GM21825 (cell line): ENCODE data around the gene FERMT2.

Source experiments
- ATAC-seq: cut with Tn5 transposase; IDR thresholded peaks from one replicate; pipeline ENCODE4 v1.9.1; 2021; ENCODE audit warnings: mild to moderate bottlenecking, moderate library complexity; ENCODE audit not compliant: unreplicated experiment

FERMT2 gene

DNA sequence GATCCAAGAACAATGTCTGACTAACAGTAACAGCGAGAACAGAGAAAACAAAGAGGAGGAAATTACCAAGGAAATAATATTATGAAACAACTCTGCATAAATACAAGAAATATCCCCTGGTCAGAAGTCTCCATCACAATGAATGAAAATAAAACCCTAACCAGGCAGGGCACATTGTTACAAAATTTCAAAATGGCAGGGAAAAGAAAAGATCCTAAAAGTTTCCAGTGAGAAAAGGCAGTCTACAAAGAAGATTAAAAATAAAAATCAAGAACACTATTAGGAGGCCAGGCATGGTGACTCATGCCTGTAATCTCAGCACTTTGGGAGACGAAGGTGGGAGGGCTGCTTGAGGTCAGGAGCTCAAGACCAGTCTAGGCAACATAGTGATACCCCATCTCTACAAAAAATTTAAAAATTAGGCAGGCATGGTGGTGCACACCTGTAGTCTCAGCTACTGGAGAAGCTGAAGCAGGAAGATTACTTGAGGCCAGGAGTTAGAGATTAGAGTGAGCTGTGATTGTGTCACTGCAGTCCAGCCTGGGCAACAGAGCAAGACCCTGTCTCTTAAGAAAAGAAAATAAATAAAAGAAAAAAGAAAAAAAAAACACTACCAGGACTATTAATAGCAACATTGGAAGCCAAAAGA, 47.8 kb downstream of the FERMT2 start:
- ATAC-seq: no peak

DNA sequence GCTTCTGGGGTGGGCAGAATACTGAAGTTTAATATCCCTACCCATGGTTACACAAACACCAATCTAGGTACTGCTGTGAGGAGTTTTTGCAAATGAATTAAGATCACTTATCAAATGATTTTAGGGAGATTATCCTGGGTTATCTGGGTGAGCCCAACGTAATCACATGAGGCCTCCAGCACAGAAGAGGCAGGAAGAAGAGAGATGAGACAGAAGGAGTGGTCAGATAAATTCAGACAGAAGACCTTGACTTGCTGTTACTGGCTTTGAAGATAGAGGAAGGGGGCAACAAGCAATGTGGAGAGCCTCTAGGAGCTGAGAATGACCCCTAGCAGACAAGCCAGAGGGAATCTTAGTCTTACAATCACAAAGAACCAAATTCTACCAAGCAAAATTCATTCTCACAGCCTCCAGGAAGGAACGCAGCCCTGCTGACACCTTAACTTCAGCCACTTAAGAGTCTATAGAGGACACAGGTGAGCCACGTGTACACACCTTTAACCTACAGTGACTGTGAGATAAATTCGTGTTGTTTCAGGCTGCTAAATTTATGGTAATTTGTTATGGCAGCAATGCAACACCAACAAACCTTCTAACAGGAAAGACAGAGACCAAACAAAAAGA, 49.4 kb downstream of the FERMT2 start:
- no peak for ATAC-seq

DNA sequence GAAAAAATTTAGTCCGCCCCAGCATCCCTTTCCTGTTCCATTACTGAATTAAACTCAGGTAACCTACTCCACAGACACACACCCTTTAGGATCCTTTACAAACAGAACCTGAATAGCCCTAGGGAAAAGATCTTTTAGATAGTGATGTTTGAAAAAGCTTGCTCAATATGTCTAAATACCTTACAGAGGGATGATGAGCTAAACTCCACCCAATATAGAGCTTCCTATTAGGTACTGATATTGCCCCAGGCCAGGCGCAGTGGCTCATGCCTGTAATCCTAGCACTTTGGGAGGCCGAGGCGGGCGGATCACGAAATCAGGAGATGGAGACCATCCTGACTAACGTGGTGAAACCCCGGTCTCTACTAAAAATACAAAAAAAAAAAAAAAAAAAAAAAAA, 50.1 kb downstream of the FERMT2 start:
- no peak for ATAC-seq

DNA sequence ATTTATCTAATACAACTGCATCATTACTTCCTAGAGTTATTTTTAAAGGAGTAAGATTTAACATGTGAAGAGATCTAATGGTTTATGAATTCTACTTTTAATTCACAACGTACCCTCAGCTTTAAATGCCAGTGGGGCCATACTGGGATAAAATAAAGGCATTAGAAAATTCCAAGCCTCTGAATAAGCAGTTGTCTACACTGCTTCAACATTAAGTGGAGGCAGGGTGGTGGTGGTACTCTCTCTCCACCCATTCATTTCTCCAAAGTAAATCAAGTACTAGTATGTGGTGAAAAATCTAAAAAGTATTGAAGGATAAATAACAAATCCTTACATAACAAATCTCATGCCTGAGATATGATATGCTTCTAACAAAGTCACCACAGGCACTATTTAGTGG, 52.4 kb downstream of the FERMT2 start:
- ATAC-seq: no peak

DNA sequence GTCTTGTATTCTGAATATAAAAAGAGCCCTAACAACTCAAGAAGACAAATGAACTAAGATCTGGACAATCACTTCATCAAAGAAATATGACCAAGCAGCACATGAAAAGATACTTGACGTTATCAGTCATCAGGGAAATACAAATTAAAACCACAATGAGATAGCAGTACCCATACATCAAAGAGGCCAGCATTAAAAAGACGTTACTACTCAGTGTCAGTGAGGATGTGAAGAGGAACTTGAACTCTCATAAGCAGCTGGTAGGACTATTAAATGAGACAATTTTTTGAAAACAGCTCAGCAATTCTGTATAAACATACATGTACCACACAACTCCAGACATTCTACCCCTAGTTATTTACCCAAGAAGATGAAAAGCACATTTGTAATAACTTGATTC, 55.9 kb downstream of the FERMT2 start:
- ATAC-seq: no peak

DNA sequence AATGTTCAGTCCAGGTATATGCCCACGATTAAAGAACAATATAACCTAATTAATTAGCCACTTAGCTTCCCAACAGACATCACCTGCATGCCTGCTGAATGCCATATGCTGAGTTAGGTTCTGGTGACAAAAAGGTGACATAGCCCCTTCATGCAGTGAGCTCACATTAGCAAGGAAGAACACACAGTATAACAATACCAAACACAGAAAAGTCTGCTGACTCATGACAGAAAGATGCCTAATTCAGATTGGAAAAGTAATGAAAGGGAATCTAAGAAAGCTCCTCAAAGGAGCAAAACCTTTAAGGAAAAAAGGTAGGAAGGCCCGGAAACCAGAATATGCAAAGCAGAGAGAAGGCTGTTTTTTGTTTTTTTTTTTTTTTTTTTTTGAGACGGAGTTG, 59.0 kb downstream of the FERMT2 start:
- no peak for ATAC-seq

DNA sequence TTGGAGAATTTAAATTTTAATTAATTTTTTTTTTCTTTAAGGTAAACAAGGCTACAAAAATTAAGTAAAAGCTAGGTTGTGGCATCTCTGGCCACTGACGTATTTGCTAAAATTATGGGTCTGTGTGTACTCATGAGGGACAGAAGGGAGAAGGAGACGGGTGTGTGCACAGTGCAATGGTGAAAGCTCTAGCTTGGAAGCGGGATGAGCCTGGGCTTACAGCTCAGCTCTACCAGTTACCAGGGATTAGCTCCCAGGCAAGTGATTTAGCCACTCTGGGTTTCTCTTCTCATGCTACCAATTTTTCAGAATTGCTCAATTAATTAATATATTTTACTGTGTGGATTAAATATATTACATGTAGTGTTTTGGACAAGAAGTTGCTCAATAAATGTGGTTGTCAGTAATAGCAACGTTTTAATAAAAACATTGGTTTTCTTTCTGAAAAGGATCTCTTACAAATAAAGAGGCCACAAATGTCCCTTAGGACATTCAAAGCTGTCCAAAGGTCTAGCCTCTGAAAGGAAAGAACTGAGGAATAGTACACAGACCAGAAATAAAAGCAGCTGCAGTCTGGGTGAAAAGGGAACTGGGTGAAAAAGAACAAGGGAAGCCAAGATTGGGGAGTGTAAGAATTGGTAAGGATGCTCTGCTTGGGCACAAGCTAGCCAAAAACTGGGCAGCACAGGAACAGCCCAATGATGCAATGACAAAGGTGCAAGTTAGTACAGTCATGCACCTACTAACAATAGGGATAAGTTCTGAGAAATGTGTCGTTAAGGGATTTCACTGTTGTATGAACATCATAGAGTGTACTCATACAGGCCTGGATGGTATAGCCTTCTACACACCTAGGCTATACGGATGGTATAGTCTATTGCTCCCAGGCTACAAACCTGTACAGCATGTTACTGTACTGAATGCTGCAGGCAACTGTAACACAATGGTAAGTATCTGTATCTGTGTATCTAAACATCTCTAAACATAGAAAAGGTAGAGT, 61.7 kb downstream of the FERMT2 start:
- no peak for ATAC-seq

DNA sequence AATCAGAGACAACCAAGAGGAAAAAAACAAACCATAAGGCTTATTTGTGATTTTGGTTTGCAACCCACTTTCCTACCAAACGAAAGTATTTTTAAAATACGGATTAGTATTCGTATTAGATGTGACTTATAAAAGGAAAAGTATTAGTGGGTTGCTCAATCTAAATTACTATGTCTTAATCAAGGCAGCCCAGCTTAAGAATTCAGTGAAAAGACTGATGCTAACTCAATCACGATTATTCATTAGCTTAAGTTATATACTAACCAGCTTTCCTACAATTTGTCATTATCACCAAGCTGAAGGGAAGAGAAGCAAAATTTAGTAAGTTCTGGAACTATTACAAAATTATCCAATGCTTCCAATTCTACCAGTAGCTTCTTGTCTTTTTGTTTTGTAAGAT, 62.7 kb downstream of the FERMT2 start:
- no peak for ATAC-seq

DNA sequence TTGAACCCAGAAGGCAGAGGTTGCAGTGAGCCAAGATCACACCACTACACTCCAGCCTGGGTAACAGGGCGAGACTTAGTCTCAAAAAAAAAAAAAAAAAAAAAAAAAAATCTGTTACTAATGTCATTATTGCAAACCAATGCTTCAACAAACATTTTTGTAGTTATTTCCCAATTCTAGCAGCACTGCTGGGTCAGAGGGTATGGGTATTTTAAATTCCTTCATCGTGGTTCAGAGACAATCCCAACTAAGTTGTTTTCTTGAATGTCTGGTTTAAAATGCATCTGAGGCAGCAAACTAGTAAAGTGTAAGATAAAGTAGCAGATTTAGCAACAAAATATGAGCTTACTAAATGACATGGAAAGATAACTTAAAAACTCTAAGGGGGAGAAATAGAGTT, 65.6 kb downstream of the FERMT2 start:
- ATAC-seq: no peak

DNA sequence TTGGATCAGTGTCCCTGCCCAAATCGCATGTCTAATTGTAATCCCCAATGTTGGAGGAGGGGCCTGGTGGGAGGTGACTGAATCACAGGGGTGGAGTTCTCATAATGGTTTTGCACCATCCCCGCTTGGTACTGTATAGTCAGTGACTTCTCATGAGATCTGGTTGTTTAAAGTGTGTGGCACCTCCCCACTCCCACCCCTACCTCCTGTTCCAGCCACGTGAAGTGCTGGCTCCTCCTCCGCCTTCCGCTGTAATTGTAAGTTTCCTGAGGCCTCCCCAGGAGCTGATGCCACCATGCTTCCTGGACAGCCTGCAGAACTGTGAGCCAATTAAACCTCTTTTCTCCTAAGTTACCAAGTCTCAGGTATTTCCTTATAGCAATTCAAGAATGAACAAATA, 67.2 kb downstream of the FERMT2 start:
- ATAC-seq: no peak

DNA sequence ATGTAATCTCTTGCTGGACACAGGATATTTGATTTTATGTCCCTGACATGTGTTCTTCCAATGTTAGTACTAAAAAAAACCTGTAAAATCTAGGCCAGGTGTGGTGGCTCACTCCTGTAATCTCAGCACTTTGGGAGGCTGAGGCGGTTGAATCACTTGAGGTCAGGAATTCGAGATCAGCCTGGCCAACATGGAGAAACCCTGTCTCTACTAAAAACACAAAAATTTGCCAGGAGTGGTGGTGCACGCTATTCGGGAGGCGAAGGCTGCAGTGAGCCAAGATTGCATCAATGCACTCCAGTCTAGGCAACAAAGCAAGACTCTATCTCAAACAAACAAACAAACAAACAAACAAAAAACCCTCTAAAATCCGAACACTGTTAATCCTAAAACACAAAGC, 68.0 kb downstream of the FERMT2 start:
- no peak for ATAC-seq

DNA sequence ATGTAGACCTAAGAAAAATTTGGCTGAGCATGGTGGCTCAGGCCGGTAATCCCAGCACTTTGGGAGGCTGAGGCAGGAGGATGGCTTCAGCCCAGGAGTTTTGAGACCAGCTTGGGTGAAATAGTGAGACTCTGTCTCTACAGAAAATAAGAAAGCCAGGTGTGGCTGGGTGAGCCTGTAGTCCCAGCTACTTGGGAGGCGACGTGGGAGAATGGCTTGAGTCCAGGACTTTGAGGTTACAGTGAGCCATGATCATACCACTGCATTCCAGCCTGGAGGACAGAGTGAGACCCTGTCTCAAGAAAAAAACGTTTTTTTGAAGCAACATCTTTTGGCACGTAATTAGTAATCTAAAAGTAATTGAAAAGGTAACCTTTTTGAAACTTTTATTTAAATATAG, 70.9 kb downstream of the FERMT2 start:
- no peak for ATAC-seq

DNA sequence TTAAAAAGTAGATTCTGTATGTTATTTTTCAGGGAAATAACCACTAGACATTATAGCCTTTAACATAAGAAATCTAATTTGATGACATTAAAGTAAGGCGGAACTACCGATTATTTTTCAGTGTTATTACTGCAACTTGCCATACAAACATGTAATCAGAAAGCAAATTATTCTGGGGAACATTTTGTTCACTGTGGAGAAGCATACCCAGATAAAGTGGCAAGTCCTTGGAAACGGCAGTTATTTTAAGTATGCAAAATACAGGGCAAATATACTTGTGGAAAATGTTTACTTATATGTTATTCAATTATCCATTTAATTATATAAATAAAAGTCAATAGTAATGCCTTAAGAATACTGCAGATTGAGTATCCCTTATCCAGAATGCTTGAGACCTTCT, 71.9 kb downstream of the FERMT2 start:
- ATAC-seq: no peak

DNA sequence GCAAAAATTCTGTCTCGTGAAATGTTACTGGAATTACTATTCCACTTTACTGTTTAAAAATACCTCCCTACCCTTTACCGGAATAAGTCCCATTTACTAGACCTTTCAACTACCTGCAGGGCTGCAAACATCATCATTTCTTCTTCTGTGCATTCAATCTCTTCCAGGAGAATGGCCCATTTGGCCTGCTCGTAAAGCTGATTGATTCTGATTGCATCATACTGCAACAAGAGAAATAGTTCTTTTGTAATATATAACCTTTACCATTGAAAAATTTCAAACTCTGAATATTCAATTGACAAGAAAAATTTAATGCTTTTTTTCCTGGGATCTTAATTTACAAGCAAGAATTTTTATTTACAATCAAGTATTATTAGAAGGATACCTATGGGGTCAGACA, 72.4 kb downstream of the FERMT2 start:
- ATAC-seq: no peak

DNA sequence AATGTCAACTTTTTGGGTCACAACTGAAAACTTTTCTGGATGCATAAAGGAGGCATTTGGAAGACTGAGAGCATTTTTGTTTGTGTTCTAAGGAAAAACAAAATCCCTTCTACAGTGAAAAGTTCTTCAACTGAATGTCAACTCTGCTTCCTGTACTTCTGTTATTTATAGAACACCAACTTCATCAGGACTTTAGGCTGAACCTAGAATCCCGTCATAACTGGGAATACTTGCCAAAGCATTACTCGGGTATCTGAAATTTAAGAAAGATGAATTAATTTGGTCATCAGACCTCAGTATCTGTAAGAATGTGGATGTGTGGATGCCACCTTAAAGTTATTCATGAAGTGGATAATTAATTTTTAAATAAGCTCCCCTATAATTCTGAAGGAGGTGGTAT, 73.2 kb downstream of the FERMT2 start:
- no peak for ATAC-seq

DNA sequence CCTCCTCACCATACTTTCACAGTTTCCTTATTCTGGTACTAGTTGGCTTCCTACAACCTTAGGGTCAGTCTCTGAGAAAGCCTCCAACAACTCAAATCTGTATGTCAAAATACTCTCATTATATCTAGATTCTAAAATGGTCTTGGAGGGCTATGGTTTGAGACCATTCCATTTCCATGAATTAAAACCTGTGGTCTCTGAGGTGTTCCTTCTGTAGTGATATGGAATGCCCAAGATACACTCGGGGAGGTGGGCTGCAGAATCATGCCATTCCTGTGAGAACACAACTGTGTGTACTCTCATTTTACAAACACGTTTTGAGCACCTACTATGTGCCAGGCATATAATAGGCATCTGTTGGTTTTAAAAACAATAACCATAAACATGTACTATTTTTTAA, 74.0 kb downstream of the FERMT2 start:
- no peak for ATAC-seq

DNA sequence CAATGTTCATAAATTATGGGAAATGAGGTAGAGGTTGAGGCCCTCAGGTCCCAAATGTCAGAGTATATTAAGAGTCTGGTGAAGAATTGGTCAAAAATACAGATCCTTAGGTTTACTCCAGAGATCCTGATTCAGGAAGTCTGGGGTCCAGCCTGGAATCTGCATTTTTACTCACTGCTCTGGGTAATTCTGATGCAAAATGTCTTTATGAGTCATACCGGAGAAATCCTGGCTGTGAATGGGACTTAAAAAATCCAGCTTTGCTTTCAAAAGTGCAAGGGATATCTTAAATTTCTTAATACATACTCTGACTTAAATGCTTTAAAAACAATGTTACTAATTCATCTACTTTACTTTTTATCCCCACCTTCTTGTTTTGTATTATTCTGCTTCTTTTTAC, 74.5 kb downstream of the FERMT2 start:
- ATAC-seq: no peak

DNA sequence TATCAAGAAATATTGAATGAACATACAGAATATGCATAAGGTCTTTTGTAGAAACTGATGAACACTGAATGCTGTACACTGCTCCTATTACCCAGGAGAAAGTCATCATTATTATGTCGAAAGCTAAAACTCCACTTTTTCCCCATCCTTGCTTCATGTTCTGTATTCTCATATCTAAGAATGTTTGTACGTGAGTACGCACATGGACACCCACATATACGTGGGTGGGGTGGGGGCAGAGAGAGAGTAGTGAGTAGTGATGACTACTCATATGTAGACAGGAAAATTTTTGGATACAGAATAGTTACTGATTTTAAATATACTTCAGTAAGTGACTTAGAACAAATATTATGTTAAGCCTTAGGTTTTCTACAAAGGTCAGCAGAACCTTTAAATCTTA, 75.1 kb downstream of the FERMT2 start:
- ATAC-seq: no peak

DNA sequence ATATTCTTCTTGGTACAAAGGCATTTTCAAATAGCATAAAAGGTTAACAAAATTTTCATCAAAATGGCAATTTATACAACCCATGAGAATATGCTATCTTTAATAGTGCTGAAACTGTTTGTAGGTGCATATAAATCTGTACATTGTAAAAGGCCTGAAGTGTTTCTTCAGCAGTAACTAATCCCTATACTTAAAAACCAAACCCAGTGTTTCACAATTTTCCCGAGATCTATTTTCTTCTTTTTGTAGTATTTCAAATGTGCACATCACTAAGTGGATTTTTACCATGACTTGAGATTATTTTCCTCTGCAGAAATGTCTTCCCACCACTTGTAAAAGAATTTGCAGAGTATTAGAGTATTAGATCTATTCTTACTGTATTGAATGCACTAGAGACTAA, 76.5 kb downstream of the FERMT2 start:
- no peak for ATAC-seq

DNA sequence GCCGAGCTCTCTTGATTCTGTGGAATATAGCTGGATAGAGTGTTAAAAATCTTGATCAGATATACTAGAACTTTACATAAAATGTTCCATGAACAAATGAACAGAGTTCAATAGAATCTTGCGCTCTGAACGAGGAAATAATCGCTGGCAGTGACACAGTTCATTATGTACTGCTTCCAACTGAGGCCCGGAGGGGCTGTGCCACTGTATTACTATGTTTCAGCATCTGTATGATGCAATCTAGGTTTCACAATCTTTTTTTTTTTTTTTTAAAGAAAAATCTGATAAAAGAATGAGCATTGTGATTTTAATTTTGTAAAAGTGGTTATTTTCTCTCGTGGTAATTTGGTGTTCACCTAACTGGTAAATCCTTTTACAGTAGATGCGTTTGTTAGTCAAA, 77.2 kb downstream of the FERMT2 start:
- no peak for ATAC-seq

DNA sequence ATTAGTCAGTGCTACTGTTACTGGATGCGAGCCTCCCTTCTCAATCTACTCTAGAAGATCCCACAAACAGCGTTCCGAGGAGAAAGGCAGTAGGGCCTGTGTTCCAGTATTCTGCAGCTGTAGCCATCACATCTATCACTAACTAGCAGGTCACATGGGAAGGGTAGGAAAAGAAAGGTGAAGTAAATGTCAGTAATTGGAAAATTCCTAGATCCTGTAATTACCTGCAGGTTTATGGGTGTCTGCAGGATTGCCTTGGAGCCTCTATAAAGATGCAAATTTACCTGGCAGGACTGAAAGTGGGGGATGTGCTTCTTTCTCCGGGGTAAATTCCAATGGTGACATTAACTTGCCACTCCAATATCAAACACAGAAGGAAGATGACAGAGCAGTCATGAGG, 77.8 kb downstream of the FERMT2 start:
- no peak for ATAC-seq

DNA sequence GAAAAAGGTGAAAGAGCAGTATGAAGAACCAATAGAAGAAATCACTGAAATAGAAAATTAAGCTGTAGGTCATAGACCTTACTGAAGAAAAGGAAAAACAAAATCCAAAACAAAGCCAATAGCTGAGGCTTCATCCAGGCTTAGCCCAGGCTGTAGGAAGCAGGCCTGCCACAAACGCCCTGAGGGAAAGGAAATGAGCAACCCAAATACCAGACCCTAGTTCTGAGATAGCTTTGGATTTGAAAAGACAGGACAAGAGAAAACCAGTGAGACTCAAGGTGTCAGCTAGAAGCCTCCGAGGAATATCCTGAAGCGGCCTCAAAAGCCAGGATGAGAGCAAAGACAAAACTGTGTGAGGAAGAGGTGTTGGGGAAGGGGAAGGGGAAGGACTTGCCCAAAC, 79.2 kb downstream of the FERMT2 start:
- ATAC-seq: no peak
